HepG2 (cell line): ENCODE measurements around the gene HCFC2.

Source experiments
- CTCF ChIP-seq: sonication (generic); formaldehyde crosslinking; IDR thresholded peaks from 2 replicates; pipeline ENCODE4 v1.5.0; 2020; ENCODE audit warnings: mild to moderate bottlenecking, missing genetic modification reagents, moderate library complexity
- EZH2 ChIP-seq: conservative IDR thresholded peaks from 2 replicates; pipeline ENCODE4 v1.6.1; 2012; ENCODE audit warnings: mild to moderate bottlenecking, low read depth, low read length, moderate library complexity
- NR1H2 ChIP-seq: sonication (generic); formaldehyde crosslinking; IDR thresholded peaks from 2 replicates; pipeline ENCODE4 v1.8.1; 2022; ENCODE audit warnings: low read depth, missing genetic modification reagents, borderline replicate concordance
- POLR2A ChIP-seq, 2 experiments: IDR thresholded peaks; 2 replicates each; pipeline ENCODE4 v1.6.1; 2011; ENCODE audit warnings: low read depth in 2 of 2, low read length in 2 of 2, mild to moderate bottlenecking in 1 of 2, moderate library complexity in 1 of 2; ENCODE audit not compliant: insufficient read depth in 1 of 2
- POLR2AphosphoS5 ChIP-seq: IDR thresholded peaks from 2 replicates; pipeline ENCODE4 v1.6.1; 2012; ENCODE audit warnings: low read depth, low read length
- SNAI1 ChIP-seq: sonication (generic); formaldehyde crosslinking; IDR thresholded peaks from 2 replicates; pipeline ENCODE4 v1.5.0; 2020; ENCODE audit warnings: mild to moderate bottlenecking, missing genetic modification reagents, borderline replicate concordance
- SRSF9 ChIP-seq: fragments of 200-400 bp; formaldehyde crosslinking; IDR thresholded peaks from 2 replicates; pipeline ENCODE4 v1.6.1; 2018; ENCODE audit warnings: borderline replicate concordance, mild to moderate bottlenecking, low read depth, low read length; ENCODE audit not compliant: insufficient read depth, poor library complexity, severe bottlenecking
- ZBTB21 ChIP-seq: sonication (generic); formaldehyde crosslinking; IDR thresholded peaks from 2 replicates; pipeline ENCODE4 v1.4.0; 2020; ENCODE audit warnings: missing genetic modification reagents
- ZMAT5 ChIP-seq: sonication (generic); formaldehyde crosslinking; IDR thresholded peaks from 2 replicates; pipeline ENCODE4 v1.5.0; 2020; ENCODE audit warnings: mild to moderate bottlenecking, low read depth, missing genetic modification reagents, borderline replicate concordance
- ZNF33B ChIP-seq: sonication (generic); formaldehyde crosslinking; IDR thresholded peaks from 2 replicates; pipeline ENCODE4 v1.5.1; 2020; ENCODE audit warnings: mild to moderate bottlenecking, missing genetic modification reagents
- ZNF704 ChIP-seq: sonication (generic); formaldehyde crosslinking; IDR thresholded peaks from 2 replicates; pipeline ENCODE4 v1.8.1; 2023; ENCODE audit warnings: mild to moderate bottlenecking, inconsistent platforms, moderate library complexity, missing genetic modification reagents, borderline replicate concordance

GRCh38 chr12:104050436-104050835 is 13.9 kb upstream of the HCFC2 start:
- TF ChIP-seq ZNF33B (CRISPR knock-in tag) = no peak
- no peak for TF ChIP-seq EZH2
- no peak for TF ChIP-seq POLR2A (IDR thresholded peaks at IDR 0.05; ENCODE audit: insufficient read depth in 1 of 2, low read depth in 2 of 2, low read length in 2 of 2)
- TF ChIP-seq ZNF704 (CRISPR knock-in tag) = no peak
- no peak for TF ChIP-seq SNAI1 (CRISPR knock-in tag)
- no peak for TF ChIP-seq ZMAT5 (CRISPR knock-in tag)
- TF ChIP-seq SRSF9 = no peak
- TF ChIP-seq NR1H2 (CRISPR knock-in tag) = no peak
- TF ChIP-seq ZBTB21 (CRISPR knock-in tag) = no peak
- no peak for TF ChIP-seq CTCF (CRISPR knock-in tag)
- TF ChIP-seq POLR2AphosphoS5 = no peak
